Measurements from ENCODE around the gene TSEN2.

GRCh38 chr3:12438318-12438717 lies 46.0 kb upstream of the TSEN2 start:
- TF ChIP-seq POLR2A (IDR thresholded peaks at IDR 0.05) (no peak), CTCF (IDR thresholded peaks at IDR 0.05) (no peak)
